ENCODE results near the gene C5orf15.

Gene C5orf15

DNA sequence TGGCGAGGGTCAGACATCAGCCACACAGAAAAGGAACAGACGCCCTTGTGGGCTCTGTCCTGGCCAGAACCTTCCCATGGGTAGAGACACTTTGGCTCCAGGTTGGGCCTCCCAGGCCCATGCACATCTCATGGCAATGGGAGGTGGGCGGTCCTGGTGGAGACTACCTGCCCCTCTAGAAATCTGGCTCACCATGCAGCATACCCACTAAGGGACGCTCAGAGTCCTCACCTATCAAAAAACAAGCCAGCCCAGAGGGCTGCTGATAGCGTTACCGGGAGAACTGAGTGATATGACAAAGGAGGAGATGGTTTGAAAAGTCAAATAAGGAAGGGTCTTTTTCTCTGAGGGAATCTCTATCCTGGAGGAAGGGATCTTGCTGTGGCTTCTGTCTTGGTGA is 62.1 kb downstream of the C5orf15 start:
- TF ChIP-seq, protein P1, sequence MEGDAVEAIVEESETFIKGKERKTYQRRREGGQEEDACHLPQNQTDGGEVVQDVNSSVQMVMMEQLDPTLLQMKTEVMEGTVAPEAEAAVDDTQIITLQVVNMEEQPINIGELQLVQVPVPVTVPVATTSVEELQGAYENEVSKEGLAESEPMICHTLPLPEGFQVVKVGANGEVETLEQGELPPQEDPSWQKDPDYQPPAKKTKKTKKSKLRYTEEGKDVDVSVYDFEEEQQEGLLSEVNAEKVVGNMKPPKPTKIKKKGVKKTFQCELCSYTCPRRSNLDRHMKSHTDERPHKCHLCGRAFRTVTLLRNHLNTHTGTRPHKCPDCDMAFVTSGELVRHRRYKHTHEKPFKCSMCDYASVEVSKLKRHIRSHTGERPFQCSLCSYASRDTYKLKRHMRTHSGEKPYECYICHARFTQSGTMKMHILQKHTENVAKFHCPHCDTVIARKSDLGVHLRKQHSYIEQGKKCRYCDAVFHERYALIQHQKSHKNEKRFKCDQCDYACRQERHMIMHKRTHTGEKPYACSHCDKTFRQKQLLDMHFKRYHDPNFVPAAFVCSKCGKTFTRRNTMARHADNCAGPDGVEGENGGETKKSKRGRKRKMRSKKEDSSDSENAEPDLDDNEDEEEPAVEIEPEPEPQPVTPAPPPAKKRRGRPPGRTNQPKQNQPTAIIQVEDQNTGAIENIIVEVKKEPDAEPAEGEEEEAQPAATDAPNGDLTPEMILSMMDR (IDR thresholded peaks at IDR 0.05; ENCODE audit: control insufficient read depth, extremely low read depth, insufficient read depth) = no peak
- no peak overlapping the region for H3K4me3 ChIP-seq (ENCODE audit: low read depth, low read length)
- no peak for DNase-seq (ENCODE audit: low read depth)
